ENCODE results near the gene LHFPL3. TPM values are rescaled to one million over a fixed set of nuclear protein-coding genes. Genes with fewer than 3 reads are reported as not detected.

The LHFPL3 gene
- total and polyA plus RNA-seq, 2 donors (not counting 1 experiment from before 2014, with no cell fraction given), result not detected

DNA sequence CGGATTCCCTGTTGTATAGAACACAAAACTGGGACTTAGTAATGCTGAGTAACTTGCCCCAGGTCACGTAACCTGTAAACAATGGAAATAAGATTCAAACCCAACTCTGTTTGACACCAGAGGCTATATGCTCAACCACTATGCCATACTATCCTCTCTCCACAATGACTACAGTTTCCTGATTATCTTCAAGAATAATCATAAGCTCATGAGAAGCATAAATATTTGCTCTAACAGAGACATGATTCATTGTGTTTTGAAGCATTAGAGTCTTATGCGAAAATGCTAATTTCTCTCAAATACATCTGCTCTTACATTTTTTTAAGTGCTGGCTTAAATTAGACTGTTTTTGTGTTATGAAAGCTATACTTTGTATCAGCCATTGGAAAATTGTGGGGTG lies 241.3 kb downstream of the LHFPL3 start:
- TF ChIP-seq EZH2 (IDR thresholded peaks at IDR 0.05; ENCODE audit: borderline replicate concordance, insufficient read depth, low read depth, low read length, poor library complexity, severe bottlenecking), result no peak
- TF ChIP-seq, protein P1, sequence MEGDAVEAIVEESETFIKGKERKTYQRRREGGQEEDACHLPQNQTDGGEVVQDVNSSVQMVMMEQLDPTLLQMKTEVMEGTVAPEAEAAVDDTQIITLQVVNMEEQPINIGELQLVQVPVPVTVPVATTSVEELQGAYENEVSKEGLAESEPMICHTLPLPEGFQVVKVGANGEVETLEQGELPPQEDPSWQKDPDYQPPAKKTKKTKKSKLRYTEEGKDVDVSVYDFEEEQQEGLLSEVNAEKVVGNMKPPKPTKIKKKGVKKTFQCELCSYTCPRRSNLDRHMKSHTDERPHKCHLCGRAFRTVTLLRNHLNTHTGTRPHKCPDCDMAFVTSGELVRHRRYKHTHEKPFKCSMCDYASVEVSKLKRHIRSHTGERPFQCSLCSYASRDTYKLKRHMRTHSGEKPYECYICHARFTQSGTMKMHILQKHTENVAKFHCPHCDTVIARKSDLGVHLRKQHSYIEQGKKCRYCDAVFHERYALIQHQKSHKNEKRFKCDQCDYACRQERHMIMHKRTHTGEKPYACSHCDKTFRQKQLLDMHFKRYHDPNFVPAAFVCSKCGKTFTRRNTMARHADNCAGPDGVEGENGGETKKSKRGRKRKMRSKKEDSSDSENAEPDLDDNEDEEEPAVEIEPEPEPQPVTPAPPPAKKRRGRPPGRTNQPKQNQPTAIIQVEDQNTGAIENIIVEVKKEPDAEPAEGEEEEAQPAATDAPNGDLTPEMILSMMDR (IDR thresholded peaks at IDR 0.05), result no peak
- H2AFZ ChIP-seq (ENCODE audit: insufficient read depth, low read depth, low read length, poor library complexity, severe bottlenecking), result no peak overlapping the region
- no peaks in the 10 kb centered on the region for H3K27me3 Mint-ChIP-seq
- no peaks in the 10 kb centered on the region for H3K27me3 ChIP-seq (replicated peaks in 1 of 4; ENCODE audit: control extremely low read depth in 1 of 4, control insufficient read depth in 3 of 4, insufficient read depth in 4 of 4, low read length in 3 of 4)
- H3K4me1 ChIP-seq (ENCODE audit: control insufficient read depth in 2 of 2, insufficient read depth in 2 of 2, low read length in 2 of 2), result no peaks in the 10 kb centered on the region
- ATAC-seq (ENCODE audit: low read depth) (no peak), DNase-seq (no peak)
- no peaks in the 10 kb centered on the region for H3K9me3 Mint-ChIP-seq (ENCODE audit: insufficient read depth)
- no peak overlapping the region for H3K4me2 ChIP-seq (replicated peaks; ENCODE audit: low read depth, low read length, poor library complexity, severe bottlenecking)
- intact Hi-C loops (cut with micrococcal nuclease), result no loop called here
- WGBS (ENCODE audit: insufficient coverage), result 83% methylated on average over 2 of the region's 3 CpGs
- H3K27ac Mint-ChIP-seq, result no peak overlapping the region
- no peak overlapping the region for H3K4me3 ChIP-seq (ENCODE audit: control extremely low read depth in 1 of 5, extremely low read depth in 1 of 5, insufficient read depth in 1 of 5, low read depth in 2 of 5, low read length in 4 of 5)
- H4K20me1 ChIP-seq (ENCODE audit: control insufficient read depth, insufficient read depth, low read length, poor library complexity, severe bottlenecking), result no peaks in the 10 kb centered on the region
- no peaks in the 10 kb centered on the region for H3K9me3 ChIP-seq (ENCODE audit: control extremely low read depth in 1 of 3, control insufficient read depth in 2 of 3, insufficient read depth in 1 of 3, low read length in 2 of 3)
- CTCF ChIA-PET, result no interaction called here
- H3K4me1 Mint-ChIP-seq, result no peaks in the 10 kb centered on the region
- H3K79me2 ChIP-seq (ENCODE audit: control insufficient read depth, insufficient read depth, low read length), result no peaks in the 10 kb centered on the region
- POLR2A ChIA-PET, result no interaction called here
- H3K27ac ChIP-seq (ENCODE audit: low read length in 2 of 2), result no peak overlapping the region
- no peaks in the 10 kb centered on the region for H3K36me3 ChIP-seq (replicated peaks in 1 of 2; ENCODE audit: control extremely low read depth in 1 of 2, control insufficient read depth in 1 of 2, extremely low read depth in 1 of 2, insufficient read depth in 2 of 2, low read length in 1 of 2)
- H3K9ac ChIP-seq (ENCODE audit: low read length), result no peak overlapping the region
- H3K4me3 Mint-ChIP-seq, result no peak overlapping the region

DNA sequence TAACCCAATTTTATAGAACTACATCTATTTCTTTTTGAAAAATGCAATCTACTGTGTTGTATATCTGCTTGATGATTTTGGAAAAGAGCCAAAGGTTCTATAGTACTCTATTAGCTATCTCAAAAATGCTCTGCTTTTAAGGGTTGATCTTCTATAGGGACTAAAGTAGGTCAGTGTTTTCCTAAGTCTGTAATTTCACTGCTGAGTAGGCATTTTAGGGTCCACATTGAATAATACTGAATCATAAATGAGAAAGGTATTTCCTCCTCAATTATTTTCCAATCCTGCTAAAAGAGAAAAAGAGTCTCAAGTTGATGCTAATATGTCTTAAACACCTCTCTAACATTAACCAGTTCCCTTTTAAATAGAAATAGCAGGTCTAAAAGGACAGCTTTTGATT lies 244.2 kb downstream of the LHFPL3 start:
- TF ChIP-seq EZH2 (IDR thresholded peaks at IDR 0.05; ENCODE audit: borderline replicate concordance, insufficient read depth, low read depth, low read length, poor library complexity, severe bottlenecking), result no peak
- TF ChIP-seq, protein P1 (IDR thresholded peaks at IDR 0.05), result no peak
- Mint-ChIP-seq H3K27me3 (no peaks in the 10 kb centered on the region), H3K27ac (no peak overlapping the region), H3K9me3 (ENCODE audit: insufficient read depth) (no peaks in the 10 kb centered on the region), H3K4me1 (no peaks in the 10 kb centered on the region), H3K4me3 (no peak overlapping the region)
- Histone ChIP-seq H3K27ac (ENCODE audit: low read length in 2 of 2) (no peak overlapping the region), H3K4me2 (replicated peaks; ENCODE audit: low read depth, low read length, poor library complexity, severe bottlenecking) (no peak overlapping the region), H3K36me3 (replicated peaks in 1 of 2; ENCODE audit: control extremely low read depth in 1 of 2, control insufficient read depth in 1 of 2, extremely low read depth in 1 of 2, insufficient read depth in 2 of 2, low read length in 1 of 2) (no peaks in the 10 kb centered on the region), H3K9ac (ENCODE audit: low read length) (no peak overlapping the region), H2AFZ (ENCODE audit: insufficient read depth, low read depth, low read length, poor library complexity, severe bottlenecking) (no peak overlapping the region), H3K9me3 (ENCODE audit: control extremely low read depth in 1 of 3, control insufficient read depth in 2 of 3, insufficient read depth in 1 of 3, low read length in 2 of 3) (no peaks in the 10 kb centered on the region), H3K4me3 (ENCODE audit: control extremely low read depth in 1 of 5, extremely low read depth in 1 of 5, insufficient read depth in 1 of 5, low read depth in 2 of 5, low read length in 4 of 5) (no peak overlapping the region), H4K20me1 (ENCODE audit: control insufficient read depth, insufficient read depth, low read length, poor library complexity, severe bottlenecking) (no peaks in the 10 kb centered on the region), H3K79me2 (ENCODE audit: control insufficient read depth, insufficient read depth, low read length) (no peaks in the 10 kb centered on the region), H3K4me1 (ENCODE audit: control insufficient read depth in 2 of 2, insufficient read depth in 2 of 2, low read length in 2 of 2) (no peaks in the 10 kb centered on the region), H3K27me3 (replicated peaks in 1 of 4; ENCODE audit: control extremely low read depth in 1 of 4, control insufficient read depth in 3 of 4, insufficient read depth in 4 of 4, low read length in 3 of 4) (no peaks in the 10 kb centered on the region)
- ATAC-seq (ENCODE audit: low read depth), result no peak
- intact Hi-C loops (cut with micrococcal nuclease), result no loop called here
- POLR2A ChIA-PET, result no interaction called here
- CTCF ChIA-PET, result no interaction called here
- DNase-seq, result no peak

All from B cell (primary cell).